RKO (cell line): Measurements from ENCODE around the gene PLA2G6.
"Not testable (repeated sequence)": the region's sequence is repeated elsewhere in the genome, so short reads cannot be mapped to it uniquely, and the experiment has no call there.

ENCODE experiments used
- DNase-seq: peaks from one replicate; pipeline ENCODE4 v3.0.0-alpha.2; 2016; ENCODE audit warnings: low spot score

Gene PLA2G6

DNA sequence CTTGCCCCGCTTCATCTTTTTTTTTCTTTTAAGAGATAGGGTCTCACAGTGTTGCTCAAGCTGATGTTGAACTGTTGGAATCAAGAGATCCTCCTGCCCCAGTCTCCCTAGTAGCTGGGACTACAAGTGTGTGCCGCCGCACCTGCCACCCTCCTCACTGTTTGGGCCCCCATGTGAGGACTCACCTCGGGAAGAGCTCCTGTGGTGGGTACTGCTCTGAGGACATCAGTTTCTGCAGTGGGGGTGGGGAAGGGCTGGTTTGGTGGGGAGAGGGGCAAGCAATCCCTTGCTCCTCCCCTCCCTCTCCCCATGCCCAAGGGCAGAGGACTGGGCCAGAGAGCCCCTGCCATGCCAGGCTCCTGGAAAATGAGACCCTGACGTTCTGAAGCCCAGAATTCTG is 96.1 kb downstream of the PLA2G6 start:
- DNase-seq: no peak

DNA sequence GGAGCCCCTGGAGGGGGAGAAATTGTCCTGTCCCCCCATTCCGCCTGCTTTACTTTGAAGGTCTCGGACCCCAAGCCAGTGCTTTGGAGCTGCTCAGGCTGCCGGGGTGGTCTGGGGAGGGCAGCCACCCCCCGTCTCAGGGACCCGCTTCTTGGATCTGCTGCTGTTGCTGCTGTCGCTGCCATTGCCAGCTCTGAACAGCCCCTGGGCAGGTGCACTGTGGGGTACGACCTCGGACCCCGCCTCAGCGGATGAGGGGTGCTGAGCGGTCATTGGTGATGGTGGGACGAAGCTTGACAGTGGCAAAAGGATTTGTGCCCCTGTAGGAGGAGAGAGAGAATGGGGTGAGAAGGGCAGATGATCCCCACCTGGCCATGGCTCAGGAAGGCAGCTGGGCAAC is 96.6 kb downstream of the PLA2G6 start:
- no peak for DNase-seq

DNA sequence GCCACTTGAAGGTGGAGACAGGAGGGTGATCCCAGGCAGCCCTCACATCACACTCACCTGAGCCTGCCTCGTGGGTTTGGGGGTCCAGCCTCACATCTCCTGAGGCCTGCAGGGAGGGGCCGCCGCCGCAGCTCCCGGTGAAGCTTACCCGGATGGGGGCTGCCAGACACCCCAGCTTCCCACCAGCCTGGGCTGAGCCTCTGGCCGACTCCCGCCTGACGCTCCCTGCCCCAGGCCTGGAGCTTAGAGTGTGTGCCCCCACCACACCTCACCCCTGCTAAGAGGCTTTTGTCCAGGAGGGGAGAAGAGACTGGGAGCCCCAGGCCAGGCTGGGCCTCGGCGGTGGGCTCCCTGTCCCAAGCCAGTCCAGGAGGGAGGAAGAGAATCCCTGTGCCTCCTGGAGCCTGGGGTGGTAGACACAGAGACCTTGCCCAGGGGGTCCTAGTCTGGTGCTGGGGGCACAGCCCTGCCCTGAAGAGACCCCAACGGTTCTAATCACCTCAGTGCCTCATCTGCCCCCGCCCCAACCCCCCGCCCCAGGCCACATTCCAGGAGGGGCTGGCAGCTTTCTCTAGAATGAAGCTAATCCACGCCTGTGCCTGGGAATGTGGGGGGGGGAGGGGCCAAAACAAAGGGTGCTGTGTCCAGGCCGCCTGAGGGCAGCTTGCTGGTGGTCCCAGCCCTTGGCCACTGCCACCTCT is 97.5 kb downstream of the PLA2G6 start, which contains the start of gene SLC16A8:
SLC16A8 (minus strand) TSS at position 254 of the 701 bp plus-strand sequence. CDS start 1,311 bp downstream, outside the sequence.
- DNase-seq: no peak

DNA sequence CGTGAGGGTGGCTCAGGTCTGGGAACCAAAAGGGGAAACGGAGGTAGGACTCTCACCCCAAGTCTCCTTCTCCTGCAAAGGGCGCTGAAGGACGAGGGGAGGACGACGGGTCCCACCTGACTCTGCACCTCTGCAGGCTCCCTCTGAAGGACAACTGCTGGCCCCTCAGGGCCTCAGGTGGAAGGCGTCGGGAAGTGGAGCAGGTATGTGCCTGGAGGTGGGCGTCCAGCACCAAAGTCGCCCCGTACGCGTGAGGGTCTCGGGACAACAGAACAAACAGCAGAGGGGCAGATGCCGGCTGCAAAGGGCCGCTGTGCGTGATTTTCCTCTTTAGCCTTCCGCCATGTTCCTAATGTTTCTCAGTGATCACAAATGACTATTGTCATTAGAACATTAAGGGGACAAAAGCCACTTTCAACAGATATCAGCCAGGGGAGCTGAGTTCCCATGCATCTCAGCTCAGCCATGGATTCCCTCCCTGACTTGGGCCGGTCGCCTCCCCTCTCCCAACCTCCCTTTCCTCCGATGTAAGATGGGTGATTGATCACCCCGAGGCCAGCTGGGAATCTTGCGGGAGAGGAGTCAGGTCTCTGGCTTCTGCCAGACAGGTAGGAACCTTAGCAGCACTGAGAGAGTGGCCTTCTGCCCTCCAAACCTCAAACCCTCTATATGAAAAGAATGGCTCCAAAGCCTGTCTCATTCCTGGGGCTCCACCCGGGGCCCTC is 98.5 kb downstream of the PLA2G6 start:
- DNase-seq: no peak

DNA sequence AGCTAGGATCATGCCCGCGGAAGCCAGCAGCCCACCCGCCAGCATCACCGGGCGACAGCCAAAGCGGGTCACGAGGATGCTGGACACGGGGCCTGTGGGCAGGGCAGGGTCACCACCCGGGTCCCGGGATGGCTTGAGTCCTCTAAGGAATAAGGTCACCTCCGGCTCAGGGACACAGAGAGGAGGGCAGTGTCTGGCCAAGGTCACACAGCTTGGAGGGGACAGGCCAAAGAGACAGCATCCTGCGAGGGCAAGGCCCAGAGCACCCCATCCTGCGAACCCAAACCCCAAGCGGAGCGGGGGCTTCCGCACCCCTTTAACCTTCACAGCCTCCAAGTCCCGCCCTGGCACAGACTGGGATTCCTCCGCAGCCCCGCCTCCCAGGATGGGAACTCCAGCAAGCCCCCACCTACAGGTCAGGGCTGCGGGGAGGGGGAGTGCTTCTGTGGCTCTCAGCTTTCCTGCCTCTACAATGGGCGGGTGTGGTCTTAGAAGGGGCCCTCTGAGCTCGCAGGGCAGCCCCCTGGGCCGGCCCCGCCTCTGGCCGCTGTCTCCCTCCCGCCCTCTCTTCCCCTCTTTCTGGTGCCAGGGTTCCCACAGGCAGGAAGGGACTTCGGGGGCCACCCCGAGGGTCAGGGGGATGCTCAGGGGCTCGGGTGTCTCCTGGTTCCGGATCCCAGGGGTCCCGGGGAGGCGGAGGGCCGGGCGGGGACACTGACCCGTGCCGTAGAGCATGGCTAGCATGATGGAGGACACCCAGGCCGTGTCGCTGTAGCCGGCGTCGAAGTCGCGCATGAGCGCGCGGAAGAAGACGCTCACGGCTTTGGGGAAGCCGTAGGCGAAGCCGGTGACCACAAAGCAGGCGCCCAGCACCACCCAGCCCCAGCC is 99.4 kb downstream of the PLA2G6 start:
- DNase-seq: no peak

DNA sequence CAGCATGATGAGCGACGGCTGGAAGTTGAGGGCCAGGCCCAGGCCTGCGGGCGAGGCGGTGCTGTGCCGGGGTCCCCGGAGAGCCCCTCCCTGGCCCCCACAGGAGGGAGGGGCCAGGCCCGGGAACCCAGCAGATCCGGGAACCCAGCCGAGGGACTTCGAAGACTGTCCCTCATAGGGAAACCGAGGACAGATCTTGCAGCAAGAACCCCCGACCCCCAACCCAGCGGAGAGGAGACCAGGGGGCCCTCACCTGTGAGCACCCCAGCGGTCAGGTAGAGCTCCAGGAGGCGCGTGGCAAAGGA is 100.0 kb downstream of the PLA2G6 start:
- no peak for DNase-seq

DNA sequence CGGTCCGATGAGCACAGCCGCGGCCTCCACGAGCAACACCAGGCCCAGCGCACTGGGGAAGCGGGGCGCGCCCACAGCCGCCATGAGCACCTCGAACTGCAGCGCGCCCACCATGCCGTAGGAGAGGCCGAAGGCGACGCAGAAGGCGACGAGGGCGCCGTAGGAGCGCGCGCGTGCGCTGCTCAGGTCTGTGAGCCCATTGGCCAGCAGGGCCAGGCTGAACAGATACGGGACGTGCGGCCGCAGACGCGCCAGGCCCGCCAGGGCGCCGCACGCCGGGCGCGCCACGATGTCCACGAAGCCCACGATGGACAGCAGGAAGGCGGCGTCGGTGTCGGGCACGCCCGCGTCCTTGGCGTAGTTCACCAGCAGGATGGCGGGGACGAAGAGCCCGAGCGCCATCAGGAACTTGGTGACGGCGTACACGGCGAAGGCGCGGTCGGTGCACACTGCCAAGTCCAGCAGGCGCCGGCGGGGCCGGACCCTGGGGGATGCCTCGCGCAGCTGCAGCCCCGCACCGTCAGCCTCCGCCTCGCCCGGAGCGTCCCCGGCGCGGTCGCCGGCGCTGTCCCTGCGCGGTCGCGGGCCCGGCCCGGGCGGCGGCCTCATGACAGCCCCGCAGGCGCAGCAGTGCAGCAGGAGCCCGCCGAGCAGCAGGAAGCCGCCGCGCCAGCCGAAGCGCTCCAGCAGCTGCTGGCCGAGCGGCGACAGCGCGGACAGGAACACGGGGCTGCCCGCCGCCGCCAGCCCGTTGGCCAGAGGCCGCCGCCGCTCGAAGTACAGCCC is 100.6 kb downstream of the PLA2G6 start:
- DNase-seq: no peak

DNA sequence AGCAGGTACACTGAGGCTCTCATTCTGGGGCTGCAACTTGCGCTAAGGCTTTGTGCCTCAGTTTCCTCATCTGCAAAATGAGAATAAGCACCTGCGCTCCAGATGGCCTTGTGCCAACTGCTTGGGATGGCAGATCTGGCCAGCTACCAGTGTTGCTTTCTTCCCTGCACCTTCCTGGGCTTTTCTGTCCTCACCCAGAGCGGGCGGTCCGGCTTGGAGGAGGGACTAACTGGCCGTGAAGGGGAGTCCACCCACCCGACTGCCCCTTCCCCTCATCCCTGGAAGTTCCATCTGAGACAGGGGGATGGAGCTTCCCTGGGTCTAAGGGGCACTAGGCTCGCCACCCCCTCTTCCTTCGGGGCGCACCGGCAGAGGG is 101.2 kb downstream of the PLA2G6 start:
- DNase-seq: no peak

DNA sequence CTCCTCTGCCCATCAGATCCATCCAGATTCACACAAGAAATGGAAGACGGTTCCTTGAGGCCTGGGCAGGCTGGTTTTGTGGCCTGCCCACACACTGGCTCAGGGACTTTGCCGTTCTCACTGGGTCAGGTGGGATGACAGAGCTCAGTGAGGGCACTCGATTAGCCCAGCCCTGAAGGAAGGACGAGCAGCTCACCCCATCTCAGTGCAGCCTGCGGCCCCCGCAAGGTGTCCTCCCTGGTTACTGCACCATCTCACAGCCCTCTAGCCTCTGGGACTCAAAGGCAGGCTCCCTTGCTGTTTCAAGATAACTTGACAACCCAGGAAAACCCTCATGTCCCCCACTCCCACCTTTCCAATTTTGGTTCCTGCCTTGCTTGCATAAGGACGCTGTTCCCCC is 101.8 kb downstream of the PLA2G6 start:
- DNase-seq: no peak

DNA sequence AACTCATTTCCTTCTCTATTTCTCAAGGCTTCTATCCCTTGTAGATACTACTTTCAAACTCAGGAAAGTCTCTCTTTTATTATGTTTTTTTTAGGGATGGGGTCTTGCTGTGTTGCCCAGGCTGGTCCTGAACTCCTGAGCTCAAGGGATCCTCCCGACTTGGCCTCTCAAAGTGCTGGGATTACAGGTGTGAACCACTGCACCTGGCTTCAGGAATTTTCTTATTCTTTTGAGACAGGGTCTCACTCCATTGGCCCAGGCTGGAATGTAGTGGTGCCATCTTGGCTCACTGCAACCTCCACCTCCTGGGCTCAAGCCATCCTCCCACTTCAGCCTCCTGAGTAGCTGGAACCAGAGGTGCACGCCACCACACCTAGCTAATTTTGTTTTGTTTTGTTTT is 102.4 kb downstream of the PLA2G6 start:
- DNase-seq: not testable (repeated sequence)

DNA sequence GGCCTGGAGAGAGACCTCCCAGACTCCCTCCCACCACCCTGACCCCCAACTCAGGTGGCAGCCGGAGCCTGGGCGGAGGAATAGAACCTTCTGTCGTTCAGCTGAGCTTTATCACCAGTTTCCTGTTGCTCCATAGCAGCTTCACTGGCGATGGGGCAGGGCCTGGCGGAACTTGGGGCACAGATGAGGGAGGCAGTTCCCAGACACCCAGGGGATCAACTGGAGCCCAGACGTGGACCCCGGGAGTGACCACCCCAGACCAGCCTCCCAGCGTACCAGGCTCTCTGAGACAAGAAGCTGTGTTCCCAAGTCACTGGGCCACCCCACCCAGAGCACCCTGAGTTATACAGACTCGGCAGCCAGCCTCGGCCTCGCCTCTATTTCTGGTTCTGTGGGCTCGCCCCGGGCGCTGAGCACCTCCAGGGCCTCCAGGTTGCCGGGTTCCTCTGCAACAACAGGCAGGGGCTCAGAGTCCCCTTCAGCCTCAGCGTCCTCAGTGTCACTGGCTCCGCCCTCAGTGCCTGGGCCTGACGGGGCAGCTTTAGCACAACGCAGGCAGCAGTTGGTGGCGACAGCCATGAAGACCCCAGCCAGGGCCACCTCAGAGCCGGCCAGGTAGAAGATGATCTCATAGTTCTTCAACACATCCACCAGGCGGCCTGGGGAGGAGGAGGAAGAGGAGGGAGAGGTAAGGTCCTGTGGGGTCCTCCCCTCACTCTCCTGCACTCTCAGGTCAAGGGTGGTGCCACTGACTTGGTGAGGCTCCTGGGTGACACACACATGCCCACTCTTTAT is 103.4 kb downstream of the PLA2G6 start:
- DNase-seq: no peak

DNA sequence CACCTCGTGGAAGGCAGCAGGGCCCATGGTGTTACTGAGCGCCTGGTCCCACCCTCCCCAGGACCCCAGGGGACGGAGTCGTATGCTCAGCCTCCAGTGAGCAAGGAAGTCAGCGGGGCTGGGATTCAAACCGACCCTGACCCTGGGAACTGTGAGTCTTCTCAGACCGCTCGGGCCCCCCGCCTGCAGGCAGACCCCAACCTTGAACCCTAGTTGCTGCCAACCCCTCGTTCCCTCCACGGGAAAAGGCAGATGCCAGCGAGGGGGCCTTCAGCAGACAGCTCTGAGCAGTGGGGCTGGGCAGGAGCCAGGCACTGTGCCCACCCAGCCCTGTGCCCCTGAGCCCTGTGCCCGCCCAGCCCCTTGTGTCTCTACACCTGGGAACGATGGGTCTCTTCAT is 104.0 kb downstream of the PLA2G6 start:
- no peak for DNase-seq

DNA sequence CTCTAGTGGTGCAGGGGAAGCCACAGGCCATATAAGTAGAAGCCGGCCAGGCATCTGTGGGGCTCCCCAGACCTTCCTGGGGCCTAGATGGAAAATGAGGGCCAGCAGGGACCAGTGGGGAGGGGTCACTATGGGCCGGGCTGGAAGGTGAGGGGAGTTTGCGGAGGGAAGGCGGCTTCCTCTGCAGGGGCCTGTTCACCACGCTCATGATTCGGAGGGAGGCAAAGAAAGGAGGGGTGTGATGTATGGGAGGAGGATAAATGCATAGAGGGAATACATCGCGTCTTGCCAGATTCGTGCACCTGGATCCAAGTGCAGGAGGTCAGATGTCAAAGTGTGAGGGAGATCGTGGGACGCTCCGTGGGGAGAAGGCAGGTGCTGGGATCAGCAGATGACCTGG is 104.5 kb downstream of the PLA2G6 start:
- no peak for DNase-seq

DNA sequence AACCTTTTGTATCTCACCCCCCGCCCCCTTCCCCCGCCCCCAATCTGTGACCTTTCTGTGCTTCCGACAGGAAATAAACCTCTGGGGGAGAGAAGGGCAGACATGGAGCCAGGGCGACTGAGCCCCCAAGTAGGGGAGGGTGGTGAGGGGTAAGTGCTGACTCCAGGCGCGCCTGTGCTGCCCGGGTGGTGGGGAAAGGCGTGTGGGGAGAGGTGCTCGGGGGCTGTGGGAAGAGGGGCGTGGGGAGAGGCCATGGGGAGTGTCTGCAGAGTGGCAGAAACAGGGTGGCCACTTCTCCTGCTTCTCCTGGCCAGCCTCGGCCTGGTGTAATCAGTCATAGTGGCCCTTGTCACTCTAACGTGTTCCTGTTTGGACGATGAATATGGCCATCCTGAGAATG is 105.7 kb downstream of the PLA2G6 start:
- no peak for DNase-seq

DNA sequence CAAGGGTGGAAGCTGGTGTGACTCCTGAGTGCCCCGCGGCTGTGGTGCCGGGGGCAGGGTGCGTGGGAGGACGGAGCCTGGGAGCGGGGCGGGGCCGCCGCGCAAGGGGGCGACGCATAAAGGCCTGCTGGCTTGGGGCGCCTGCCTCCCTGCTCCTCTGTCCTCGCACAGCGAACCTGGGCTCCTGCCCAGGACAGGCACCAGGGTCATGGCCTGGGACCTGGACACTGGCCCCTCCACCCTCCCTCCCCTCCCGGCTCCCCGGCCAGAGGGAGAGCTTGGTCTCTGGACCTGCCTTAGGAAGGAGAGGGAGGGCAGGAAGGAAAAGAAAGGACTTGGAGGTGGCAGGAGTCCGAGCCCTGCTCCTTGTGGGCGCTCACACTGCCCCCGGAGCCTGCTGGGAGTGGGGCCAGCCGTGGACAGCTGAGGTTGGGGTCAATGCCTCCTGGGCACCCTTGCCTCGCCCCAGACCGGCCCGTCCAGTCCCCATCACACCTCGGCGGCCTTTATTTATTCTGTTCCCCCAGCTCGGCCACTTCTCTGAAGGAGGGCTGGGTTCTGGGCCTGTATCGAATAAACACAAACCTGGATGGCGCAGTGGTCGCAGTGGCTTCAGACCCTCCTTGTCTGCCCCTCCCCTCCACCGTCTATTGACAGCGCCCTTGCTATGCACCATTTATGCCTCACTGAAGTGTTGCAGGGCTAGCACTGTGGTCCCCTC is 106.4 kb downstream of the PLA2G6 start:
- no peak for DNase-seq

DNA sequence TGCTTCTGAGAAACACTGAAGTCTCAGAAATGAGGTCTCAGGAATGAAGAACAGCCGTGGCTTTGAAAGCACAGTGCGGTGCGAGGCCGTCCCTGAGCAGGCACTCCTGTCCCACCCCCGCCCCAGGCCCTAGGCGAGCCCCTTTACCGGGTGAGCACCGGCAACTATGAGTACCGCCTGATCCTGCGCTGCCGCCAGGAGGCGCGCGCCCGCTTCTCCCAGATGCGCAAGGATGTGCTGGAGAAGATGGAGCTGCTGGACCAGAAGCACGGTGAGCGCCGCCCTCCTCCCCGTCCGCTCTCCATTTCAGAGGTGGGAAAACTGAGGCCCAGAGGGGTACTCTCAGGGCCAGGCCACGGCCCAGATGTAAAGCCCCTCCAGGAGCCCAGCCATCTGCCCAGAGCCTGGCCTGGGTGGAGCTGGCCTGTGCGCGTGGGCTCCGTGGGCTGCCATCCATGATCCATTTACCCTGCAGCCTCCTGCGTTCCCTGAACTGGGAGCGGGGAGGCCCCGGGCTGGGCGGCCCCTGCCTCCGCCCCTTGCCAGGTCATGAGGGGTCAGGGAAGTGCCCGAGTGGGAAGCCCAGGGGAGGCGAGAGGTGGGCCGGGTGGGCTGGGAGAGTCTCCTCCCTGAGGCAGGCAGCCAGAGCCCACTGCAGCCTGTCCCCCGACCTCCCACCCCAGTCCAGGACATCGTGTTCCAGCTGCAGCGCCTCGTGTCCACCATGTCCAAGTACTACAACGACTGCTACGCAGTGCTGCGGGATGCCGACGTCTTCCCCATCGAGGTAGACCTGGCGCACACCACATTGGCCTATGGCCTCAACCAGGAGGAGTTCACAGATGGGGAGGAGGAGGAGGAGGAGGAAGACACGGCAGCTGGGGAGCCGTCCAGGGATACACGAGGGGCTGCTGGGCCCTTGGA is 107.2 kb downstream of the PLA2G6 start:
- no peak for DNase-seq

DNA sequence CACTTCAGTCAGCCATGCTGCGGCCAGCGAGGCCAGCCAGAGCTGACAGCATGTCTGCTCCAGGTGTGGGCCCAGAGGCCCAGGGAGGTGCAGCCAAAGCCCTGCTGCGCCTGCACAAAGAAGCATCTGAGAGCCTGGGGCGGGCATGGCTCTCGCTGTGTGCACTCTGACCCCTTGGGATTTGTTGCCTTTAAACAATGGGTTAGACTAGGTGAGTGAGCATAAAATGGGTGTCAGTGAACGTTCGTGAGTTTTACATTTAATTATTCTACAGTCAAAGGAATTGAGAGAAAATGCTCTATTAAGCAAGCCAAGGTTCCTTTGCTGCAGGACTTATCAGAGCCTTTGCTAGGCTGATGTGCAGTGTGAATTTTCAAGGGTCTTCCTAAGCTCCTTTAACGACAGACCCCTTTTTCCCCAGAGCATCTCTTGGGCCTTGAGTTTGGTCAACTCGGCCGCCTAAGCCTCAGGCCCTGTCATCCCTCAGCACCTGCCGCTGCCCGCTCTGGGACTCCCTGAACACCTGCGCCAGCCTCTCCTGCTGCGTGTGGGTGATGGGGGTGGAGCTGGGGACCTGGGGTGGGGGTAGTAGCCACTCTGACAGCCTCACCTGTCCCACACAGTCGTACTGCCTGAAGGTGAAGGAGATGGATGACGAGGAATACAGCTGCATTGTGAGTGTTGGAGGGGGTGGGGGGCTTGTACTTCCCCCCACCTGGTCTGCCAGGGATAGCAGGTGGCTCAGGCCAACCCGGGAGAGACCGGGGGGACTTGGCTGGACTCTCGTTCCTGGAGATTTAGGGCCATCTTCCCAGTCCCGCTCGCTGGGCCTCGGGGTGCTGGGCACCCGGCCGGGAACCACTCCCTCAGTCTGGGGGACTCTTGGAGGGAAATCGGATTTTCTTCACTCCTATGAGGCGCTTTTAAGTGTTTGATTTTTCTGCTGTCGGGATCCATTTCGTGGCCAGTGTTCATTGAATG is 108.2 kb downstream of the PLA2G6 start:
- DNase-seq: no peak
